Stomach (tissue), 9 donors: Measurements from ENCODE around the gene PYCR2. TPM values are rescaled to one million over a fixed set of nuclear protein-coding genes. Genes with fewer than 3 reads are reported as not detected.
A peak's percentile ranks its signal among the peaks of the same experiment; 100 is the strongest.

Source experiments
- DNase-seq, 2 donors: peaks; one replicate each; pipeline versions ENCODE4 v3.0.0 to v3.0.0-alpha.2; 2013 to 2019
- H3K27ac ChIP-seq, 5 donors: fragments of 200-600 bp in 4 of 5; sonication (generic) in 4 of 5; one replicate each; pipeline ENCODE4 v1.5.1; 2013 to 2019; ENCODE audit warnings: mild to moderate bottlenecking in 1 of 5, moderate library complexity in 1 of 5
- H3K27me3 ChIP-seq, 3 donors: fragments of 200-600 bp; sonication (generic); one replicate each; pipeline ENCODE4 v1.5.1; 2017 to 2019; ENCODE audit warnings: mixed run types in 1 of 3
- H3K36me3 ChIP-seq, 4 donors: fragments of 200-600 bp; sonication (generic); 1 replicate in 3 of 4; 2 replicates in 1 of 4; pipeline ENCODE4 v1.5.1; 2016 to 2019
- H3K4me1 ChIP-seq, 4 donors: fragments of 200-600 bp; sonication (generic); one replicate each; pipeline ENCODE4 v1.5.1; 2016 to 2019
- H3K4me3 ChIP-seq, 4 donors: fragments of 200-600 bp; sonication (generic) in 3 of 4; one replicate each; pipeline ENCODE4 v1.5.1; 2016 to 2019; ENCODE audit warnings: mild to moderate bottlenecking in 1 of 4
- H3K9me3 ChIP-seq, 4 donors: fragments of 200-600 bp; sonication (generic); one replicate each; pipeline ENCODE4 v1.5.1; 2016 to 2019
- CTCF ChIP-seq, 7 experiments: fragments of 450-650 bp in 4 of 7; fragments of 200-600 bp in 3 of 7; sonication (generic) in 3 of 7; IDR thresholded peaks; one replicate each; pipeline ENCODE4 v1.5.1; 2016 to 2019; ENCODE audit warnings: antibody characterized with exemption in 7 of 7, control low read depth in 2 of 7, mild to moderate bottlenecking in 1 of 7
- EP300 ChIP-seq: sonication (generic); formaldehyde crosslinking; IDR thresholded peaks from one replicate; pipeline ENCODE4 v1.6.1; 2017; ENCODE audit warnings: antibody characterized with exemption
- POLR2A ChIP-seq, 4 donors: fragments of 450-650 bp; IDR thresholded peaks; one replicate each; pipeline ENCODE4 v1.6.1; 2016; ENCODE audit warnings: antibody characterized with exemption in 4 of 4, control low read depth in 2 of 4, mild to moderate bottlenecking in 1 of 4, moderate library complexity in 1 of 4
- POLR2AphosphoS5 ChIP-seq, 3 donors: sonication (generic); formaldehyde crosslinking; IDR thresholded peaks; one replicate each; pipeline ENCODE4 v1.6.1; 2016; ENCODE audit warnings: antibody characterized with exemption in 3 of 3
- WGBS, 5 donors: extraction: QIAGEN DNeasy Blood & Tissue Kit in 3 of 5; methylation state at CpG; one replicate each; pipeline versions ENCODE4 v1.1.5 to v1.1.7; 2013 to 2018; 5-methylcytosine and 5-hydroxymethylcytosine counted together
- intact Hi-C: fragments of 100-400 bp; cut with DNase I; formaldehyde crosslinking; loops from one replicate; pipeline ENCODE4 v1.15.1; 2023; ENCODE audit warnings: low total_unique reads
- polyA plus RNA-seq, 3 donors: library from polyadenylated mRNA; stranded (reverse); fragments of 200-250 nt; gene quantifications; one replicate each; pipeline ENCODE4 v1.2.3, GENCODE V29; 2013
- total RNA-seq, 5 donors: library from RNA; depleted of rRNA; stranded (reverse); fragments of >200 nt; gene quantifications; one replicate each; pipeline versions ENCODE4 v1.1.0 to v1.2.3, GENCODE V29; 2014 to 2016
- donor health status: healthy with polysubstance abuse.
- donor health status: Bipolar disorder and iron deficiency.
- donor health status: healthy.

The PYCR2 gene
- total and polyA plus RNA-seq, 8 donors: 20.1 to 59.4 (median 32.3) TPM

- intact Hi-C loops: no loop called here
- Histone ChIP-seq H3K4me1 (peaks cover 0 to 11% (median 9%) of the 10 kb centered on the region in 4 donors), H3K27ac (no peak overlapping the region), H3K9me3 (no peaks in the 10 kb centered on the region), H3K36me3 (no peaks in the 10 kb centered on the region), H3K27me3 (no peaks in the 10 kb centered on the region), H3K4me3 (no peak overlapping the region)
- DNase-seq: no peak
- no peak for TF ChIP-seq POLR2A (IDR thresholded peaks at IDR 0.05)
- no peak for TF ChIP-seq POLR2AphosphoS5 (IDR thresholded peaks at IDR 0.05)
- 79 to 91% (median 84%) methylated on average over 14 of the region's 14 CpGs for WGBS, 5 donors
These were observed 4.4 kb upstream of the PYCR2 start for GRCh38 chr1:225928186-225929175.

GRCh38 chr1:225926551-225927113 is 2.6 kb upstream of the PYCR2 start:
- peaks cover 3 to 8% (median 6%) of the 10 kb centered on the region in 4 donors for H3K36me3 ChIP-seq
- no peak for TF ChIP-seq POLR2AphosphoS5 (IDR thresholded peaks at IDR 0.05)
- no peak for TF ChIP-seq CTCF (IDR thresholded peaks at IDR 0.05)
- TF ChIP-seq EP300: no peak
- TF ChIP-seq POLR2A (IDR thresholded peaks at IDR 0.05): no peak
- no peak for DNase-seq
- peaks cover 12 to 28% (median 26%) of the 10 kb centered on the region in 4 donors for H3K4me1 ChIP-seq
- H3K4me3 ChIP-seq: no peak overlapping the region
- intact Hi-C loops: no loop called here
- H3K27me3 ChIP-seq: no peaks in the 10 kb centered on the region
- WGBS, 5 donors: 83 to 94% (median 91%) methylated on average over 3 of the region's 3 CpGs
- no peak overlapping the region for H3K27ac ChIP-seq
- H3K9me3 ChIP-seq: no peaks in the 10 kb centered on the region

- Histone ChIP-seq H3K36me3 (peaks cover 16 to 33% (median 29%) of the 10 kb centered on the region in 4 donors), H3K4me1 (peaks cover 20 to 52% (median 45%) of the 10 kb centered on the region in 4 donors), H3K9me3 (no peaks in the 10 kb centered on the region), H3K27ac (peak overlapping the region; percentile 90 to 99 (median 91)), H3K4me3 (peak overlapping the region; percentile 69 to 93 (median 89)), H3K27me3 (no peaks in the 10 kb centered on the region)
- TF ChIP-seq CTCF (IDR thresholded peaks at IDR 0.05) (no peak), POLR2A (IDR thresholded peaks at IDR 0.05) (no peak), POLR2AphosphoS5 (IDR thresholded peaks at IDR 0.05) (no peak), EP300 (no peak)
- WGBS, 5 donors: 0 to 2% (median 0%) methylated on average over 7 to 8 of the region's 8 CpGs
- no peak for DNase-seq
- intact Hi-C loops: no loop called here
These were observed 714 bp downstream of the PYCR2 start for GRCh38 chr1:225923381-225923691.

GRCh38 chr1:225921734-225922709 is 2.0 kb downstream of the PYCR2 start:
- TF ChIP-seq EP300 (no peak), POLR2AphosphoS5 (IDR thresholded peaks at IDR 0.05) (no peak), CTCF (IDR thresholded peaks at IDR 0.05) (no peak), POLR2A (IDR thresholded peaks at IDR 0.05) (no peak)
- H3K4me1 ChIP-seq: peaks cover 20 to 52% (median 45%) of the 10 kb centered on the region in 4 donors
- intact Hi-C loops: no loop called here
- no peaks in the 10 kb centered on the region for H3K27me3 ChIP-seq
- peak overlapping the region in 1 of 4 donors; percentile 93 for H3K4me3 ChIP-seq
- H3K27ac ChIP-seq: peak overlapping the region in 3 of 5 donors; percentile 25 to 99 (median 91)
- peaks cover 16 to 46% (median 41%) of the 10 kb centered on the region in 4 donors for H3K36me3 ChIP-seq
- H3K9me3 ChIP-seq: no peaks in the 10 kb centered on the region
- peak in 1 of 2 donors; percentile 41 for DNase-seq
- WGBS, 5 donors: 78 to 88% (median 86%) methylated on average over 15 to 23 of the region's 23 CpGs
